ENCODE results near the gene ROBO4. TPM values are rescaled to one million over a fixed set of nuclear protein-coding genes. Genes with fewer than 3 reads are reported as not detected.

ROBO4 gene
- total and polyA plus RNA-seq, 2 experiments from 2014 or later, result not detected

DNA sequence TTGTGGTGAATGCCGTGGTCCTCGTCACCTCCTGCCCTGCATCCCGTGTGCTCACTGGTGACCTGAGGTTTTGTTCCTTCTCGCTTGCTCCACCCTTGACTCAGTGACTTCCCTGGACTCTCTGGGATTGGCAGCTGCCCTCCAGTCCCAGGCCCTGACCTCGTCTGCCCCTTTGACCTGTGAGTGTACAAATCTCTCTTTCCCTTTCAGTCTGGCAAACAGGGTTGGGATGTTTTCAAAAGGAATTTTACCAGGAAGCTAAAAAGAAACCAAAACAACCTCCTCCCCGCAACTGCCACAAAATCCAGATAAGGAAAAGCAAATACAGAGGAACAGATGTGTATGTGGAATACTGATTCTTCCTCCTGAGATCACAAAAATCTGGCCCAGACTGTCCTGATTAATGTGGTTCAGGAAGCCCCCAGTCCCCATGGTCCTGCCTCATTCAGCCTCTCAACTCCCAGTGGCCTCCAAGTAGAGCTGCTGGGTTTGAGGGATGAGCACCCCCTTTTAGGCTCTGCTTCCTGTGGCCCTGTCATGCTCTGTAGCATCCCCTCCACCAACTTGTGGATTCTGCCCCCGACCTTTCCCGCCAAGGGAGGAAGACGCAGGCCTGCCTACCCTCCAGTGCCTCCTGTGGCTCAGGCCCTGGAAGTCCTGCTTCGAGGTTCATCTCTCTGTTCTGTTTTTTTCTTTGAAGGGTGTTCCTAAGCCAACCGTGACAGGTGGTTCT, 15.2 kb downstream of the ROBO4 start:
- Histone ChIP-seq H3K4me3 (no peak overlapping the region), H3K4me2 (no peak overlapping the region), H3K4me1 (ENCODE audit: insufficient read depth) (0 out of 2 replicates have a peak, but pooled peaks cover 2% of the 10 kb centered on the region), H3K27me3 (ENCODE audit: insufficient read depth) (peaks cover 10% of the 10 kb centered on the region; the same call in 1 of the 2 replicates), H3K36me3 (ENCODE audit: insufficient read depth) (no peaks in the 10 kb centered on the region), H3K27ac (ENCODE audit: low read depth) (no peak overlapping the region), H3K79me2 (replicated peaks; ENCODE audit: insufficient read depth) (no peaks in the 10 kb centered on the region), H4K20me1 (replicated peaks; ENCODE audit: insufficient read depth) (no peaks in the 10 kb centered on the region), H3K9me2 (ENCODE audit: insufficient read depth) (peaks cover 5% of the 10 kb centered on the region; the same call in 1 of the 2 replicates), H2AFZ (no peak overlapping the region), H3F3A (replicated peaks; ENCODE audit: low read depth) (no peaks in the 10 kb centered on the region)
- peak; percentile 19; the same call in 2 of the 3 replicates for ATAC-seq
- TF ChIP-seq, protein P1, sequence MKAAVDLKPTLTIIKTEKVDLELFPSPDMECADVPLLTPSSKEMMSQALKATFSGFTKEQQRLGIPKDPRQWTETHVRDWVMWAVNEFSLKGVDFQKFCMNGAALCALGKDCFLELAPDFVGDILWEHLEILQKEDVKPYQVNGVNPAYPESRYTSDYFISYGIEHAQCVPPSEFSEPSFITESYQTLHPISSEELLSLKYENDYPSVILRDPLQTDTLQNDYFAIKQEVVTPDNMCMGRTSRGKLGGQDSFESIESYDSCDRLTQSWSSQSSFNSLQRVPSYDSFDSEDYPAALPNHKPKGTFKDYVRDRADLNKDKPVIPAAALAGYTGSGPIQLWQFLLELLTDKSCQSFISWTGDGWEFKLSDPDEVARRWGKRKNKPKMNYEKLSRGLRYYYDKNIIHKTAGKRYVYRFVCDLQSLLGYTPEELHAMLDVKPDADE (IDR thresholded peaks at IDR 0.05), result no peak
- TF ChIP-seq, protein P2, sequence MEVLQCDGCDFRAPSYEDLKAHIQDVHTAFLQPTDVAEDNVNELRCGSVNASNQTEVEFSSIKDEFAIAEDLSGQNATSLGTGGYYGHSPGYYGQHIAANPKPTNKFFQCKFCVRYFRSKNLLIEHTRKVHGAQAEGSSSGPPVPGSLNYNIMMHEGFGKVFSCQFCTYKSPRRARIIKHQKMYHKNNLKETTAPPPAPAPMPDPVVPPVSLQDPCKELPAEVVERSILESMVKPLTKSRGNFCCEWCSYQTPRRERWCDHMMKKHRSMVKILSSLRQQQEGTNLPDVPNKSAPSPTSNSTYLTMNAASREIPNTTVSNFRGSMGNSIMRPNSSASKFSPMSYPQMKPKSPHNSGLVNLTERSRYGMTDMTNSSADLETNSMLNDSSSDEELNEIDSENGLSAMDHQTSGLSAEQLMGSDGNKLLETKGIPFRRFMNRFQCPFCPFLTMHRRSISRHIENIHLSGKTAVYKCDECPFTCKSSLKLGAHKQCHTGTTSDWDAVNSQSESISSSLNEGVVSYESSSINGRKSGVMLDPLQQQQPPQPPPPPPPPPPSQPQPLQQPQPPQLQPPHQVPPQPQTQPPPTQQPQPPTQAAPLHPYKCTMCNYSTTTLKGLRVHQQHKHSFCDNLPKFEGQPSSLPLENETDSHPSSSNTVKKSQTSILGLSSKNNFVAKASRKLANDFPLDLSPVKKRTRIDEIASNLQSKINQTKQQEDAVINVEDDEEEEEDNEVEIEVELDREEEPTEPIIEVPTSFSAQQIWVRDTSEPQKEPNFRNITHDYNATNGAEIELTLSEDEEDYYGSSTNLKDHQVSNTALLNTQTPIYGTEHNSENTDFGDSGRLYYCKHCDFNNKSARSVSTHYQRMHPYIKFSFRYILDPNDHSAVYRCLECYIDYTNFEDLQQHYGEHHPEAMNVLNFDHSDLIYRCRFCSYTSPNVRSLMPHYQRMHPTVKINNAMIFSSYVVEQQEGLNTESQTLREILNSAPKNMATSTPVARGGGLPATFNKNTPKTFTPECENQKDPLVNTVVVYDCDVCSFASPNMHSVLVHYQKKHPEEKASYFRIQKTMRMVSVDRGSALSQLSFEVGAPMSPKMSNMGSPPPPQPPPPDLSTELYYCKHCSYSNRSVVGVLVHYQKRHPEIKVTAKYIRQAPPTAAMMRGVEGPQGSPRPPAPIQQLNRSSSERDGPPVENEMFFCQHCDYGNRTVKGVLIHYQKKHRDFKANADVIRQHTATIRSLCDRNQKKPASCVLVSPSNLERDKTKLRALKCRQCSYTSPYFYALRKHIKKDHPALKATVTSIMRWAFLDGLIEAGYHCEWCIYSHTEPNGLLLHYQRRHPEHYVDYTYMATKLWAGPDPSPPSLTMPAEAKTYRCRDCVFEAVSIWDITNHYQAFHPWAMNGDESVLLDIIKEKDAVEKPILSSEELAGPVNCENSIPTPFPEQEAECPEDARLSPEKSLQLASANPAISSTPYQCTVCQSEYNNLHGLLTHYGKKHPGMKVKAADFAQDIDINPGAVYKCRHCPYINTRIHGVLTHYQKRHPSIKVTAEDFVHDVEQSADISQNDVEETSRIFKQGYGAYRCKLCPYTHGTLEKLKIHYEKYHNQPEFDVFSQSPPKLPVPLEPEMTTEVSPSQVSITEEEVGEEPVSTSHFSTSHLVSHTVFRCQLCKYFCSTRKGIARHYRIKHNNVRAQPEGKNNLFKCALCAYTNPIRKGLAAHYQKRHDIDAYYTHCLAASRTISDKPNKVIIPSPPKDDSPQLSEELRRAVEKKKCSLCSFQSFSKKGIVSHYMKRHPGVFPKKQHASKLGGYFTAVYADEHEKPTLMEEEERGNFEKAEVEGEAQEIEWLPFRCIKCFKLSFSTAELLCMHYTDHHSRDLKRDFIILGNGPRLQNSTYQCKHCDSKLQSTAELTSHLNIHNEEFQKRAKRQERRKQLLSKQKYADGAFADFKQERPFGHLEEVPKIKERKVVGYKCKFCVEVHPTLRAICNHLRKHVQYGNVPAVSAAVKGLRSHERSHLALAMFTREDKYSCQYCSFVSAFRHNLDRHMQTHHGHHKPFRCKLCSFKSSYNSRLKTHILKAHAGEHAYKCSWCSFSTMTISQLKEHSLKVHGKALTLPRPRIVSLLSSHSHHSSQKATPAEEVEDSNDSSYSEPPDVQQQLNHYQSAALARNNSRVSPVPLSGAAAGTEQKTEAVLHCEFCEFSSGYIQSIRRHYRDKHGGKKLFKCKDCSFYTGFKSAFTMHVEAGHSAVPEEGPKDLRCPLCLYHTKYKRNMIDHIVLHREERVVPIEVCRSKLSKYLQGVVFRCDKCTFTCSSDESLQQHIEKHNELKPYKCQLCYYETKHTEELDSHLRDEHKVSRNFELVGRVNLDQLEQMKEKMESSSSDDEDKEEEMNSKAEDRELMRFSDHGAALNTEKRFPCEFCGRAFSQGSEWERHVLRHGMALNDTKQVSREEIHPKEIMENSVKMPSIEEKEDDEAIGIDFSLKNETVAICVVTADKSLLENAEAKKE (CRISPR knock-in tag; IDR thresholded peaks at IDR 0.05), result no peak
- TF ChIP-seq, protein P3, sequence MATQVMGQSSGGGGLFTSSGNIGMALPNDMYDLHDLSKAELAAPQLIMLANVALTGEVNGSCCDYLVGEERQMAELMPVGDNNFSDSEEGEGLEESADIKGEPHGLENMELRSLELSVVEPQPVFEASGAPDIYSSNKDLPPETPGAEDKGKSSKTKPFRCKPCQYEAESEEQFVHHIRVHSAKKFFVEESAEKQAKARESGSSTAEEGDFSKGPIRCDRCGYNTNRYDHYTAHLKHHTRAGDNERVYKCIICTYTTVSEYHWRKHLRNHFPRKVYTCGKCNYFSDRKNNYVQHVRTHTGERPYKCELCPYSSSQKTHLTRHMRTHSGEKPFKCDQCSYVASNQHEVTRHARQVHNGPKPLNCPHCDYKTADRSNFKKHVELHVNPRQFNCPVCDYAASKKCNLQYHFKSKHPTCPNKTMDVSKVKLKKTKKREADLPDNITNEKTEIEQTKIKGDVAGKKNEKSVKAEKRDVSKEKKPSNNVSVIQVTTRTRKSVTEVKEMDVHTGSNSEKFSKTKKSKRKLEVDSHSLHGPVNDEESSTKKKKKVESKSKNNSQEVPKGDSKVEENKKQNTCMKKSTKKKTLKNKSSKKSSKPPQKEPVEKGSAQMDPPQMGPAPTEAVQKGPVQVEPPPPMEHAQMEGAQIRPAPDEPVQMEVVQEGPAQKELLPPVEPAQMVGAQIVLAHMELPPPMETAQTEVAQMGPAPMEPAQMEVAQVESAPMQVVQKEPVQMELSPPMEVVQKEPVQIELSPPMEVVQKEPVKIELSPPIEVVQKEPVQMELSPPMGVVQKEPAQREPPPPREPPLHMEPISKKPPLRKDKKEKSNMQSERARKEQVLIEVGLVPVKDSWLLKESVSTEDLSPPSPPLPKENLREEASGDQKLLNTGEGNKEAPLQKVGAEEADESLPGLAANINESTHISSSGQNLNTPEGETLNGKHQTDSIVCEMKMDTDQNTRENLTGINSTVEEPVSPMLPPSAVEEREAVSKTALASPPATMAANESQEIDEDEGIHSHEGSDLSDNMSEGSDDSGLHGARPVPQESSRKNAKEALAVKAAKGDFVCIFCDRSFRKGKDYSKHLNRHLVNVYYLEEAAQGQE (IDR thresholded peaks at IDR 0.05; ENCODE audit: unreplicated experiment), result no peak
- TF ChIP-seq, protein P4, sequence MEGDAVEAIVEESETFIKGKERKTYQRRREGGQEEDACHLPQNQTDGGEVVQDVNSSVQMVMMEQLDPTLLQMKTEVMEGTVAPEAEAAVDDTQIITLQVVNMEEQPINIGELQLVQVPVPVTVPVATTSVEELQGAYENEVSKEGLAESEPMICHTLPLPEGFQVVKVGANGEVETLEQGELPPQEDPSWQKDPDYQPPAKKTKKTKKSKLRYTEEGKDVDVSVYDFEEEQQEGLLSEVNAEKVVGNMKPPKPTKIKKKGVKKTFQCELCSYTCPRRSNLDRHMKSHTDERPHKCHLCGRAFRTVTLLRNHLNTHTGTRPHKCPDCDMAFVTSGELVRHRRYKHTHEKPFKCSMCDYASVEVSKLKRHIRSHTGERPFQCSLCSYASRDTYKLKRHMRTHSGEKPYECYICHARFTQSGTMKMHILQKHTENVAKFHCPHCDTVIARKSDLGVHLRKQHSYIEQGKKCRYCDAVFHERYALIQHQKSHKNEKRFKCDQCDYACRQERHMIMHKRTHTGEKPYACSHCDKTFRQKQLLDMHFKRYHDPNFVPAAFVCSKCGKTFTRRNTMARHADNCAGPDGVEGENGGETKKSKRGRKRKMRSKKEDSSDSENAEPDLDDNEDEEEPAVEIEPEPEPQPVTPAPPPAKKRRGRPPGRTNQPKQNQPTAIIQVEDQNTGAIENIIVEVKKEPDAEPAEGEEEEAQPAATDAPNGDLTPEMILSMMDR (conservative IDR thresholded peaks at IDR 0.05; ENCODE audit: low read depth in 2 of 2), result no peak
- no peak for TF ChIP-seq EZH2 (IDR thresholded peaks at IDR 0.05; ENCODE audit: low read depth, unreplicated experiment)
- TF ChIP-seq STAT1 (IDR thresholded peaks at IDR 0.05; ENCODE audit: unreplicated experiment), result no peak
- no peak for TF ChIP-seq NANOG (IDR thresholded peaks at IDR 0.05; ENCODE audit: borderline replicate concordance)
- TF ChIP-seq JUNB (IDR thresholded peaks at IDR 0.05; ENCODE audit: unreplicated experiment), result no peak
- TF ChIP-seq POLR2AphosphoS5 (IDR thresholded peaks at IDR 0.05; ENCODE audit: low read depth), result no peak
- no peak for TF ChIP-seq EZH2phosphoT487 (IDR thresholded peaks at IDR 0.05; ENCODE audit: unreplicated experiment)
- no peak for TF ChIP-seq CREB1 (CRISPR knock-in tag; IDR thresholded peaks at IDR 0.05; ENCODE audit: low read depth)
- TF ChIP-seq ZNF114 (CRISPR knock-in tag; IDR thresholded peaks at IDR 0.05), result no peak
- TF ChIP-seq ZNF331 (CRISPR knock-in tag; IDR thresholded peaks at IDR 0.05; ENCODE audit: low read depth), result no peak
- no peaks in the 10 kb centered on the region for H3K36me3 Mint-ChIP-seq (ENCODE audit: low read depth)
- H3K4me1 Mint-ChIP-seq, result peaks cover 12% of the 10 kb centered on the region
- no peak overlapping the region for H3K4me3 Mint-ChIP-seq
- H3K9me3 Mint-ChIP-seq, result no peaks in the 10 kb centered on the region; the same call in 2 of the 3 replicates
- H3K27me3 Mint-ChIP-seq (ENCODE audit: insufficient read depth, low read depth, poor library complexity), result peaks cover 17% of the 10 kb centered on the region
- no peak overlapping the region for H3K27ac Mint-ChIP-seq
- peak; percentile 30 for DNase-seq (ENCODE audit: low spot score)
